Mesenchymal stem cell (in vitro differentiated cells and primary cell): ENCODE results near the gene ZDHHC18.

Experiments
- DNase-seq: peaks from one replicate; pipeline ENCODE4 v3.0.0-alpha.2; 2013
- H2AFZ ChIP-seq: one replicate; pipeline ENCODE4 v1.6.1; 2013; ENCODE audit warnings: low read depth, mild to moderate bottlenecking, control low read depth, inconsistent platforms, low read length, moderate library complexity
- H2AK5ac ChIP-seq: 2 replicates; pipeline ENCODE4 v1.6.1; 2013; ENCODE audit warnings: low read length, moderate library complexity, mild to moderate bottlenecking, inconsistent platforms; ENCODE audit not compliant: severe bottlenecking
- H2BK120ac ChIP-seq: one replicate; pipeline ENCODE4 v1.6.1; 2013; ENCODE audit warnings: low read depth, mild to moderate bottlenecking, inconsistent platforms, low read length, moderate library complexity
- H2BK12ac ChIP-seq, 2 experiments: one replicate each; pipeline ENCODE4 v1.6.1; 2013; ENCODE audit warnings: inconsistent platforms in 2 of 2, low read length in 2 of 2, mild to moderate bottlenecking in 2 of 2, moderate library complexity in 2 of 2, control low read depth in 1 of 2
- H2BK15ac ChIP-seq: one replicate; pipeline ENCODE4 v1.6.1; 2013; ENCODE audit warnings: mild to moderate bottlenecking, low read depth, inconsistent platforms; ENCODE audit not compliant: poor library complexity, severe bottlenecking
- H2BK5ac ChIP-seq: 2 replicates; pipeline ENCODE4 v1.6.1; 2013; ENCODE audit warnings: low read depth, mild to moderate bottlenecking, low read length, control low read depth, inconsistent platforms; ENCODE audit not compliant: poor library complexity, severe bottlenecking
- H3K14ac ChIP-seq, 2 experiments: one replicate each; pipeline ENCODE4 v1.6.1; 2013; ENCODE audit warnings: inconsistent platforms in 2 of 2, low read length in 2 of 2, control low read depth in 1 of 2, mild to moderate bottlenecking in 1 of 2, moderate library complexity in 1 of 2
- H3K18ac ChIP-seq, 2 experiments: one replicate each; pipeline ENCODE4 v1.6.1; 2013; ENCODE audit warnings: inconsistent platforms in 2 of 2, low read length in 2 of 2, control low read depth in 1 of 2, low read depth in 1 of 2, mild to moderate bottlenecking in 1 of 2
- H3K23ac ChIP-seq, 2 experiments: one replicate each; pipeline ENCODE4 v1.6.1; 2013; ENCODE audit warnings: inconsistent platforms in 2 of 2, low read length in 2 of 2, mild to moderate bottlenecking in 2 of 2, moderate library complexity in 2 of 2, control low read depth in 1 of 2
- H3K27ac ChIP-seq: 2 replicates; pipeline ENCODE4 v1.5.1; 2013; ENCODE audit warnings: mild to moderate bottlenecking, moderate library complexity, low read length, control low read depth, inconsistent platforms; ENCODE audit not compliant: poor library complexity, severe bottlenecking
- H3K27me3 ChIP-seq, 2 experiments: 2 replicates each; pipeline versions ENCODE4 v1.6.1 to v1.7.0; 2013; ENCODE audit warnings: low read length in 2 of 2, mild to moderate bottlenecking in 2 of 2, moderate library complexity in 2 of 2, control low read depth in 1 of 2, inconsistent platforms in 1 of 2; ENCODE audit not compliant: control insufficient read depth in 1 of 2, insufficient read depth in 1 of 2
- H3K36me3 ChIP-seq, 2 experiments: 2 replicates each; pipeline versions ENCODE4 v1.6.1 to v1.7.0; 2013; ENCODE audit warnings: low read length in 2 of 2, control low read depth in 1 of 2, inconsistent platforms in 1 of 2, low read depth in 1 of 2, mild to moderate bottlenecking in 1 of 2; ENCODE audit not compliant: insufficient read depth in 2 of 2, control insufficient read depth in 1 of 2
- H3K4ac ChIP-seq, 2 experiments: one replicate each; pipeline ENCODE4 v1.6.1; 2013; ENCODE audit warnings: inconsistent platforms in 2 of 2, low read length in 2 of 2, mild to moderate bottlenecking in 2 of 2, moderate library complexity in 2 of 2, control low read depth in 1 of 2, low read depth in 1 of 2
- H3K4me1 ChIP-seq: 2 replicates; pipeline ENCODE4 v1.6.1; 2013; ENCODE audit warnings: low read depth, low read length, control low read depth; ENCODE audit not compliant: control insufficient read depth, insufficient read depth
- H3K4me2 ChIP-seq: 2 replicates; pipeline ENCODE4 v1.6.1; 2013; ENCODE audit warnings: low read length, mild to moderate bottlenecking, inconsistent platforms; ENCODE audit not compliant: poor library complexity, severe bottlenecking
- H3K4me3 ChIP-seq, 2 experiments: 2 replicates each; pipeline versions ENCODE4 v1.5.1 to v1.7.0; 2013; ENCODE audit warnings: low read length in 2 of 2, mild to moderate bottlenecking in 2 of 2, control low read depth in 1 of 2, low read depth in 1 of 2; ENCODE audit not compliant: insufficient read depth in 1 of 2
- H3K79me1 ChIP-seq: replicated peaks from 2 replicates; pipeline ENCODE4 v1.6.1; 2013; ENCODE audit warnings: mild to moderate bottlenecking, control low read depth, low read length, inconsistent platforms; ENCODE audit not compliant: poor library complexity, severe bottlenecking
- H3K9ac ChIP-seq: 2 replicates; pipeline ENCODE4 v1.7.0; 2013; ENCODE audit warnings: mild to moderate bottlenecking, low read length, moderate library complexity
- H3K9me3 ChIP-seq: 2 replicates; pipeline ENCODE4 v1.7.0; 2013; ENCODE audit warnings: mild to moderate bottlenecking, low read length; ENCODE audit not compliant: control insufficient read depth
- H4K8ac ChIP-seq: one replicate; pipeline ENCODE4 v1.6.1; 2013; ENCODE audit warnings: inconsistent platforms, mild to moderate bottlenecking, low read length, moderate library complexity
- H4K91ac ChIP-seq: one replicate; pipeline ENCODE4 v1.6.1; 2013; ENCODE audit warnings: mild to moderate bottlenecking, low read length, inconsistent platforms
- WGBS: methylation state at CpG from one replicate; pipeline ENCODE4 v1.1.7; 2013; ENCODE audit warnings: mixed read lengths; 5-methylcytosine and 5-hydroxymethylcytosine counted together

ZDHHC18 gene

GRCh38 chr1:26888231-26888630, 61.7 kb downstream of the ZDHHC18 start:
- Histone ChIP-seq H3K27ac (no peak overlapping the region), H3K27me3 (no peaks in the 10 kb centered on the region), H3K36me3 (peaks cover 50 to 75% of the 10 kb centered on the region in 2 experiments), H3K79me1 (peaks cover 22% of the 10 kb centered on the region), H3K4ac (no peak overlapping the region), H3K9me3 (no peaks in the 10 kb centered on the region), H3K4me1 (peaks cover 9% of the 10 kb centered on the region), H3K23ac (no peak overlapping the region), H2AFZ (no peak overlapping the region), H4K91ac (no peak overlapping the region), H3K18ac (no peak overlapping the region), H2BK15ac (no peak overlapping the region), H4K8ac (no peak overlapping the region), H2BK5ac (no peak overlapping the region), H3K4me2 (no peak overlapping the region), H2BK12ac (no peak overlapping the region), H3K14ac (no peak overlapping the region), H2BK120ac (no peak overlapping the region), H3K4me3 (peak overlapping the region in 1 of 2 experiments; percentile 100), H3K9ac (peak overlapping the region; percentile 97), H2AK5ac (no peak overlapping the region)
- 83% methylated on average over 1 of the region's 1 CpG for WGBS
- DNase-seq = no peak

DNA sequence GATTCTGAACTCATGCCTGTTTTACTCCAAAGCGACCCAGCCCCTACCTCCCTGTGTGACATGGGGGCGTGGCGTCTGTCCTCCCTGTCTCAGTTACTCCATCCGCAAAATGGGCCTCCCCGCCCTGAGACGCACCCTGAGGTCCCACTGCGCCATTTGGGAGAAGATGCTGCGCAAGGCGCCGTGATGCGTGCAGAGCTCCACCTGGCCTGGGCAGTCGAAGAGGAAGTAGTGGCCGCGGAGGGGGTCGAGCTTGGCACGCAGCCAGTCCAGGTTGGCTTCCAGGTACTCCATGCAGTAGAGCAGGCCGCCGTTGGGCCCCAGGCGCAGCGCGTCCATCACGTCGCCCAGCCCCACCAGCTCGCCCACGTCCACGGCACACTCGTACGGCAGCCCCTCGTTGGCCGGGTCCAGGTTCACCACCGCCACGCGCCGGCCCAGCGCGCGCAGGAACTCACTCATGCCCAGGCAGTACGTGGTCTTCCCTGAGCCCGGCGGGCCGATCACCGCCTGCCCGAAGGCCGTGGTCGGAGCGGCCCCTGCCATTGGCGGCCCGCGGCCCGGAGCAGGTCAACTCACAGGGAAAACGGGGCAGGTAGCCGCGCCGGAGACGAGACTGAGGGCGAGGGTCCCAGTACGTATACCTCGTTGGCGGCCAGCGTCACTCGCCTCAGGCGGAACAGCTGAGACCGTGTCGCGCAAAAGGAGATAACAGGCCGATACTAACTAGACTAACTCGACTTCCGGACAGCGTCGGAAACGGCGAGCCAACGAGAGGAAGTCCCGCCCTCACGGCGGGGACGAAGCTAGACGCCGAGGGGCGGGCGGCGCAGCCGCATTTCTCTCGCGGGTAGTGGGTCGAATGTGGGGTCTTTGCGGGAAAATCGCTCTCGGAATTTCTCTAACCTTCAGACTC, 63.3 kb downstream of the ZDHHC18 start, which contains the start of gene GPN2:
Gene GPN2, minus strand, starts transcription at position 733 of the 916 bp plus-strand sequence. Its CDS starts 187 bp downstream, at position 546.
- Histone ChIP-seq H3K14ac (peak within 1 kb of the TSS in 1 of 2 experiments; percentile 75), H2BK15ac (peak within 1 kb of the TSS; percentile 80), H3K36me3 (peaks cover 48 to 74% of the 10 kb centered on the region in 2 experiments), H2AK5ac (peak within 1 kb of the TSS; percentile 49), H4K8ac (peak within 1 kb of the TSS; percentile 95), H3K4me2 (peak within 1 kb of the TSS; percentile 73), H2BK120ac (peak within 1 kb of the TSS; percentile 42), H3K9me3 (no peaks in the 10 kb centered on the region), H3K27ac (peak within 1 kb of the TSS; percentile 66), H3K4me1 (peaks cover 9% of the 10 kb centered on the region), H3K4me3 (peak within 1 kb of the TSS; percentile 88 to 100), H3K23ac (peak within 1 kb of the TSS in 1 of 2 experiments; percentile 36), H4K91ac (peak within 1 kb of the TSS; percentile 91), H3K27me3 (no peaks in the 10 kb centered on the region), H3K18ac (peak within 1 kb of the TSS; percentile 84 to 93), H2BK12ac (peak within 1 kb of the TSS in 1 of 2 experiments; percentile 1), H2BK5ac (peak within 1 kb of the TSS; percentile 59), H3K4ac (peak within 1 kb of the TSS; percentile 85 to 90), H2AFZ (peak within 1 kb of the TSS; percentile 73), H3K79me1 (peaks cover 25% of the 10 kb centered on the region), H3K9ac (peak within 1 kb of the TSS; percentile 97)
- 5% methylated on average over 81 of the region's 89 CpGs for WGBS
- peak; percentile 84 for DNase-seq

DNA sequence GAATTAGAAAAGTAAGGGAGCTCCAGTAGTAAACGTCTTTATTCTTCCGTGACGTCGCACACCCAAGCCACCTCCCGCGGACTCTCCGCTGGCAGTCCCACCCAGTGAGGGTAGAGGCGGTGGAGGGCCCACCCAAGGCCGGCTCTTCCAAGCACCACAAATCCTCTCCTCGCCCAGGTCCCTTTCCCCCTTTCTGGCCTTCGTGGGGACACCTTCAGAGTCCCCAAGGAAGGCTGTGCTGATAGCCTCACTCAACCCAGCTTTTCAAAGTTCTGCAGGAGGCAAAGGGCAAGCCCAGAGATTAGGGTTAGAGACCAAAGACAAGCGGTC, 63.9 kb downstream of the ZDHHC18 start:
- Histone ChIP-seq H2AK5ac (peak overlapping the region; percentile 49), H3K4me3 (peak overlapping the region; percentile 88 to 100), H3K9me3 (no peaks in the 10 kb centered on the region), H3K79me1 (peaks cover 26% of the 10 kb centered on the region), H4K8ac (peak overlapping the region; percentile 95), H2BK15ac (peak overlapping the region; percentile 80), H3K4ac (peak overlapping the region in 1 of 2 experiments; percentile 90), H3K4me1 (peaks cover 9% of the 10 kb centered on the region), H3K36me3 (peaks cover 52 to 74% of the 10 kb centered on the region in 2 experiments), H2AFZ (no peak overlapping the region), H2BK5ac (peak overlapping the region; percentile 59), H3K23ac (no peak overlapping the region), H3K14ac (no peak overlapping the region), H2BK120ac (peak overlapping the region; percentile 42), H4K91ac (no peak overlapping the region), H3K4me2 (peak overlapping the region; percentile 73), H3K18ac (peak overlapping the region in 1 of 2 experiments; percentile 80), H3K27ac (peak overlapping the region; percentile 66), H3K27me3 (no peaks in the 10 kb centered on the region), H3K9ac (peak overlapping the region; percentile 97), H2BK12ac (no peak overlapping the region)
- WGBS = 26% methylated on average over 11 of the region's 12 CpGs
- no peak for DNase-seq

GRCh38 chr1:26894263-26894662, 67.8 kb downstream of the ZDHHC18 start:
- H3K14ac ChIP-seq = no peak overlapping the region
- DNase-seq = no peak
- WGBS = 93% methylated on average over 13 of the region's 13 CpGs

More at GRCh38 chr1:26894263-26894662, 67.8 kb downstream of the ZDHHC18 start:
- Histone ChIP-seq H3K4me1 (peaks cover 10% of the 10 kb centered on the region), H3K79me1 (peaks cover 29% of the 10 kb centered on the region), H3K36me3 (peaks cover 40 to 69% of the 10 kb centered on the region in 2 experiments), H2BK120ac (no peak overlapping the region), H3K27me3 (no peaks in the 10 kb centered on the region), H2AFZ (no peak overlapping the region), H2BK5ac (no peak overlapping the region), H2AK5ac (no peak overlapping the region), H3K4me2 (no peak overlapping the region), H2BK15ac (no peak overlapping the region), H3K18ac (no peak overlapping the region), H4K8ac (no peak overlapping the region), H3K9me3 (no peaks in the 10 kb centered on the region), H3K9ac (no peak overlapping the region), H3K4me3 (no peak overlapping the region), H4K91ac (peak overlapping the region; percentile 13), H3K23ac (no peak overlapping the region), H2BK12ac (no peak overlapping the region), H3K4ac (peak overlapping the region in 1 of 2 experiments; percentile 31), H3K27ac (no peak overlapping the region)
